Progenitor cell of endocrine pancreas (in vitro differentiated cells): ENCODE results near the gene SOX9. TPM values are rescaled to one million over a fixed set of nuclear protein-coding genes. Genes with fewer than 3 reads are reported as not detected.

Experiments
- DNase-seq: peaks from one replicate; pipeline ENCODE4 v3.0.0; 2021; ENCODE audit warnings: low spot score; ENCODE audit not compliant: unreplicated experiment
- H3K27ac Mint-ChIP-seq: 2 replicates; pipeline ENCODE4 v1.8.0; 2021; ENCODE audit warnings: mild to moderate bottlenecking, moderate library complexity, mixed read lengths
- H3K27me3 Mint-ChIP-seq: 2 replicates; pipeline ENCODE4 v1.8.0; 2021; ENCODE audit warnings: mixed read lengths
- H3K36me3 Mint-ChIP-seq: 2 replicates; pipeline ENCODE4 v1.8.0; 2022; ENCODE audit warnings: mixed read lengths; ENCODE audit not compliant: insufficient read depth
- H3K4me1 Mint-ChIP-seq: 2 replicates; pipeline ENCODE4 v1.8.0; 2021; ENCODE audit warnings: low read depth, mixed read lengths
- H3K4me3 Mint-ChIP-seq: 2 replicates; pipeline ENCODE4 v1.8.0; 2021; ENCODE audit warnings: low read depth, mild to moderate bottlenecking, moderate library complexity, mixed read lengths
- H3K9me3 Mint-ChIP-seq: 2 replicates; pipeline ENCODE4 v1.8.0; 2021; ENCODE audit warnings: low read depth, mixed read lengths
- CTCF ChIP-seq: fragments of 200-600 bp; sonication (generic); IDR thresholded peaks from one replicate; pipeline ENCODE4 v1.5.0; 2021; ENCODE audit warnings: antibody characterized with exemption, mild to moderate bottlenecking; ENCODE audit not compliant: unreplicated experiment
- total RNA-seq: library from RNA; stranded (reverse); gene quantifications from 2 replicates; pipeline ENCODE4 v1.2.1, GENCODE V29; 2021

SOX9 gene
- total RNA-seq, 1 donor from 2014 or later, result 219 TPM

DNA sequence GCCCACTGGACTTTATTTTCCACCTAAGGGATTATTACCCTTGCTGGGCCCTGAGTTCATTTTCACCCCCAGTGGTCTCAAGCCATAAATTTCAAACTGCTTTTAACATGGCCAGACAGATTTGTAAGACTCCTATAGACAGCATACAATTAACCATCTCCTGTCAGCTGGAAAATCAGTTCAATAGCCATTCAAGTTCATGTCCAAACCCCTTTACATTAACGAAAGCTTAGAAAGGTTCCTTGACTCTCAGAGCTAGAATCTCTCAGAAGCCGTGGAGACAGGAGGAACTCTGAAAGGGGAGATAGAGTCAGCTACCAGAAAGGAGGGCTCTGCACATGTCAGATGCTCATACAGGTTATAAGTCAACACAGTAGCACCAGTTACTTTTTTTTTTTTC, 23.3 kb downstream of the SOX9 start:
- Mint-ChIP-seq H3K4me1 (peaks cover 8% of the 10 kb centered on the region), H3K27ac (no peak overlapping the region), H3K36me3 (no peaks in the 10 kb centered on the region), H3K9me3 (no peaks in the 10 kb centered on the region), H3K4me3 (no peak overlapping the region), H3K27me3 (peaks cover 46% of the 10 kb centered on the region)
- TF ChIP-seq CTCF, result no peak
- DNase-seq, result no peak

- Mint-ChIP-seq H3K27ac (no peak overlapping the region), H3K9me3 (no peaks in the 10 kb centered on the region), H3K27me3 (peaks cover 50% of the 10 kb centered on the region), H3K36me3 (no peaks in the 10 kb centered on the region), H3K4me3 (no peak overlapping the region), H3K4me1 (peaks cover 6% of the 10 kb centered on the region)
- no peak for DNase-seq
- no peak for TF ChIP-seq CTCF
Measured at GRCh38 chr17:72145562-72145961, 24.7 kb downstream of the SOX9 start.

GRCh38 chr17:72145962-72146361, 25.1 kb downstream of the SOX9 start:
- Mint-ChIP-seq H3K36me3 (no peaks in the 10 kb centered on the region), H3K27ac (no peak overlapping the region), H3K4me3 (no peak overlapping the region), H3K27me3 (peaks cover 50% of the 10 kb centered on the region), H3K9me3 (no peaks in the 10 kb centered on the region), H3K4me1 (peaks cover 4% of the 10 kb centered on the region)
- TF ChIP-seq CTCF, result no peak
- DNase-seq, result no peak

GRCh38 chr17:72146371-72146770, 25.6 kb downstream of the SOX9 start:
- H3K27ac Mint-ChIP-seq, result no peak overlapping the region
- peaks cover 7% of the 10 kb centered on the region for H3K4me1 Mint-ChIP-seq
- peaks cover 53% of the 10 kb centered on the region for H3K27me3 Mint-ChIP-seq
- H3K36me3 Mint-ChIP-seq, result no peaks in the 10 kb centered on the region
- no peaks in the 10 kb centered on the region for H3K9me3 Mint-ChIP-seq
- TF ChIP-seq CTCF, result no peak
- H3K4me3 Mint-ChIP-seq, result no peak overlapping the region
- DNase-seq, result no peak

GRCh38 chr17:72150632-72151460, 30.0 kb downstream of the SOX9 start:
- no peak overlapping the region for H3K27ac Mint-ChIP-seq
- no peak for DNase-seq
- no peak for TF ChIP-seq CTCF
- H3K9me3 Mint-ChIP-seq, result no peaks in the 10 kb centered on the region
- H3K36me3 Mint-ChIP-seq, result no peaks in the 10 kb centered on the region
- no peak overlapping the region for H3K4me3 Mint-ChIP-seq
- H3K4me1 Mint-ChIP-seq, result peaks cover 13% of the 10 kb centered on the region
- H3K27me3 Mint-ChIP-seq, result peaks cover 49% of the 10 kb centered on the region
